ENCODE measurements around the gene LYZL4. TPM values are rescaled to one million over a fixed set of nuclear protein-coding genes. Genes with fewer than 3 reads are reported as not detected.

LYZL4 gene
- total and polyA plus RNA-seq, 4 donors: not detected

DNA sequence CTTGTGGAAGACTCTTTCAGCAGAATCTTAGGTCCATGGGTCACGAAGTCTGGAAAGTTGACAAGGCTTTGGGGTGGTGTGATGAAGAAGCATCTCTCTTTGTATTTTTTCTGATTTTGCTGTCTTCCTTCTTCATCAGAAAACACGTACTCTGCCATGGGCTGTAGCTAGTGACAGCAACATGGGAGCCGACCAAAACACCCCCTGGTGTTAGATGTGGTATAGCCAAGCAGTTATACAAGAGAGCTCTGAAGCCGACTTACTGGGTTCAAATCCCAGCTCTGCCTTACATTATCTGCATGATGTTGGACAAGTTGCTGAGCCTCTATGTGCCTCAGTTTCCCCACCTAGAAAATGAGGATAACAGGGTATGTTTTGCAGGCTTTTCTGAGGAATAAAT is 32.9 kb upstream of the LYZL4 start (continued):
- TF ChIP-seq, protein P1, sequence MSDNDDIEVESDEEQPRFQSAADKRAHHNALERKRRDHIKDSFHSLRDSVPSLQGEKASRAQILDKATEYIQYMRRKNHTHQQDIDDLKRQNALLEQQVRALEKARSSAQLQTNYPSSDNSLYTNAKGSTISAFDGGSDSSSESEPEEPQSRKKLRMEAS (IDR thresholded peaks at IDR 0.05): no peak
- TF ChIP-seq JUND (IDR thresholded peaks at IDR 0.05): no peak
- TF ChIP-seq SP1 (IDR thresholded peaks at IDR 0.05): no peak
- no peak for TF ChIP-seq EGR1 (IDR thresholded peaks at IDR 0.05; ENCODE audit: low read depth in 2 of 2)
- TF ChIP-seq TAF1 (conservative IDR thresholded peaks at IDR 0.05): no peak
- TF ChIP-seq RXRA (IDR thresholded peaks at IDR 0.05): no peak
- no peak for TF ChIP-seq HNF4G (IDR thresholded peaks at IDR 0.05)
- TF ChIP-seq, protein P2, sequence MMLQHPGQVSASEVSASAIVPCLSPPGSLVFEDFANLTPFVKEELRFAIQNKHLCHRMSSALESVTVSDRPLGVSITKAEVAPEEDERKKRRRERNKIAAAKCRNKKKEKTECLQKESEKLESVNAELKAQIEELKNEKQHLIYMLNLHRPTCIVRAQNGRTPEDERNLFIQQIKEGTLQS (IDR thresholded peaks at IDR 0.05): no peak

DNA sequence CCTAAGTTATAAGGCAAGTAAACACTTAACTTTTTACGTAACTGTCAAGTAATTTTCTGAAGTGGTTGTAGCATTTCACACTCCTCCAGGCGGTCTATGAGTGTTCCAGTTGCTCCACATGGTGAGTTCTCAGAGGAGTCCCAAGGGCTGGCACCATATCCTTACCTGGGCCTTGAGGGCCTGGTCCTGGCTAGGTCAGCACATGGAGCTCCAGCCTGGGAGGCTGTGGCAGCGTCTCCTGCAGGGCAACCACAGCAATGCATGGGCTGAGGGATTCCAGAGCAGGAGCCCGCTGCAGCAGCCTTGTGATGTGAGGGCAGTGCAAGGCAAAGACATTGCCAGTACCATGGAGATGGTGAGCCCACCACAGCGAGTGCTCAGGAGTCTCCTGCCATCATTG is 32.2 kb upstream of the LYZL4 start:
- H3K4me3 ChIP-seq (ENCODE audit: low read depth in 1 of 3, low read length in 3 of 3): no peak overlapping the region
- no peaks in the 10 kb centered on the region for H3K4me1 ChIP-seq (ENCODE audit: control insufficient read depth in 4 of 4, insufficient read depth in 4 of 4, low read length in 3 of 4)
- TF ChIP-seq, protein P2 (IDR thresholded peaks at IDR 0.05): no peak
- no peak for TF ChIP-seq TAF1 (conservative IDR thresholded peaks at IDR 0.05)
- no peak for TF ChIP-seq RAD21 (IDR thresholded peaks at IDR 0.05)
- no peak for TF ChIP-seq HNF4G (IDR thresholded peaks at IDR 0.05)
- TF ChIP-seq, protein P3, sequence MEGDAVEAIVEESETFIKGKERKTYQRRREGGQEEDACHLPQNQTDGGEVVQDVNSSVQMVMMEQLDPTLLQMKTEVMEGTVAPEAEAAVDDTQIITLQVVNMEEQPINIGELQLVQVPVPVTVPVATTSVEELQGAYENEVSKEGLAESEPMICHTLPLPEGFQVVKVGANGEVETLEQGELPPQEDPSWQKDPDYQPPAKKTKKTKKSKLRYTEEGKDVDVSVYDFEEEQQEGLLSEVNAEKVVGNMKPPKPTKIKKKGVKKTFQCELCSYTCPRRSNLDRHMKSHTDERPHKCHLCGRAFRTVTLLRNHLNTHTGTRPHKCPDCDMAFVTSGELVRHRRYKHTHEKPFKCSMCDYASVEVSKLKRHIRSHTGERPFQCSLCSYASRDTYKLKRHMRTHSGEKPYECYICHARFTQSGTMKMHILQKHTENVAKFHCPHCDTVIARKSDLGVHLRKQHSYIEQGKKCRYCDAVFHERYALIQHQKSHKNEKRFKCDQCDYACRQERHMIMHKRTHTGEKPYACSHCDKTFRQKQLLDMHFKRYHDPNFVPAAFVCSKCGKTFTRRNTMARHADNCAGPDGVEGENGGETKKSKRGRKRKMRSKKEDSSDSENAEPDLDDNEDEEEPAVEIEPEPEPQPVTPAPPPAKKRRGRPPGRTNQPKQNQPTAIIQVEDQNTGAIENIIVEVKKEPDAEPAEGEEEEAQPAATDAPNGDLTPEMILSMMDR (IDR thresholded peaks at IDR 0.05; ENCODE audit: low read depth, low read length, missing input control): no peak
- no peak for TF ChIP-seq HNF4A (conservative IDR thresholded peaks at IDR 0.05)
- TF ChIP-seq, protein P1 (IDR thresholded peaks at IDR 0.05): no peak
- TF ChIP-seq GABPA (IDR thresholded peaks at IDR 0.05 in 1 of 2, conservative IDR thresholded peaks at IDR 0.05 in 1 of 2): no peak
- TF ChIP-seq NR2F2 (IDR thresholded peaks at IDR 0.05): no peak
- TF ChIP-seq RXRA (IDR thresholded peaks at IDR 0.05): no peak
- no peak for TF ChIP-seq JUND (IDR thresholded peaks at IDR 0.05)
- TF ChIP-seq YY1 (IDR thresholded peaks at IDR 0.05): no peak
- TF ChIP-seq FOXA1 (IDR thresholded peaks at IDR 0.05): no peak
- TF ChIP-seq, protein P4, sequence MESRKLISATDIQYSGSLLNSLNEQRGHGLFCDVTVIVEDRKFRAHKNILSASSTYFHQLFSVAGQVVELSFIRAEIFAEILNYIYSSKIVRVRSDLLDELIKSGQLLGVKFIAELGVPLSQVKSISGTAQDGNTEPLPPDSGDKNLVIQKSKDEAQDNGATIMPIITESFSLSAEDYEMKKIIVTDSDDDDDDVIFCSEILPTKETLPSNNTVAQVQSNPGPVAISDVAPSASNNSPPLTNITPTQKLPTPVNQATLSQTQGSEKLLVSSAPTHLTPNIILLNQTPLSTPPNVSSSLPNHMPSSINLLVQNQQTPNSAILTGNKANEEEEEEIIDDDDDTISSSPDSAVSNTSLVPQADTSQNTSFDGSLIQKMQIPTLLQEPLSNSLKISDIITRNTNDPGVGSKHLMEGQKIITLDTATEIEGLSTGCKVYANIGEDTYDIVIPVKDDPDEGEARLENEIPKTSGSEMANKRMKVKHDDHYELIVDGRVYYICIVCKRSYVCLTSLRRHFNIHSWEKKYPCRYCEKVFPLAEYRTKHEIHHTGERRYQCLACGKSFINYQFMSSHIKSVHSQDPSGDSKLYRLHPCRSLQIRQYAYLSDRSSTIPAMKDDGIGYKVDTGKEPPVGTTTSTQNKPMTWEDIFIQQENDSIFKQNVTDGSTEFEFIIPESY (IDR thresholded peaks at IDR 0.05): no peak
- no peaks in the 10 kb centered on the region for H3K9me3 ChIP-seq (ENCODE audit: control insufficient read depth in 4 of 4, low read length in 3 of 4)
- no peak overlapping the region for H3K9ac ChIP-seq (ENCODE audit: low read depth in 1 of 2, low read length in 2 of 2)
- 80% methylated on average over 5 of the region's 5 CpGs for WGBS
- H3K27ac ChIP-seq (ENCODE audit: low read depth in 1 of 2, low read length in 2 of 2): no peak overlapping the region
- no peaks in the 10 kb centered on the region for H3K36me3 ChIP-seq (ENCODE audit: control insufficient read depth in 4 of 4, insufficient read depth in 3 of 4, low read depth in 1 of 4, low read length in 3 of 4)
- no peak for DNase-seq (ENCODE audit: low spot score)
- H3K27me3 ChIP-seq (ENCODE audit: control insufficient read depth in 4 of 4, insufficient read depth in 4 of 4, low read length in 3 of 4): peaks cover 0 to 3% (median 0%) of the 10 kb centered on the region in 4 donors

DNA sequence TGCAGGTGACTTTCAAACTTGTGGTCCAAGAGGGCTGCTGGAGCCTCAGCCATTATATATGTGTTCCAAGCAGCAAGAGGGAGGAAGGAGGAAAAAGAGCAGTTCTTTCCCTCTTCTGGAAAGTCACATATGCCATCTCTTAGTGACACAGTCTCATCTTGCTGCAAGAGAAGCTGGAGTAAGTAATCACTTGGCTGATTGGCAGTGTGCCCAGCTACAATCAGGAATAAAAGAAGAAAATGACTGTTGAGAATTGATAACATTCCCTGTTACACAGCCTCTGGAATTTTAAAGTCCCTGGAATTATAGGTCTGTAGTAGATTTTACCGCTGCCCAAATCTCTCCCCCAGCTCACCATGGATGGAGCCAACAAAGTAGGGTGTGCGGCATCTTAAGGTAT is 31.4 kb upstream of the LYZL4 start:
- peaks cover 0 to 3% (median 0%) of the 10 kb centered on the region in 4 donors for H3K27me3 ChIP-seq (ENCODE audit: control insufficient read depth in 4 of 4, insufficient read depth in 4 of 4, low read length in 3 of 4)
- H3K36me3 ChIP-seq (ENCODE audit: control insufficient read depth in 4 of 4, insufficient read depth in 3 of 4, low read depth in 1 of 4, low read length in 3 of 4): no peaks in the 10 kb centered on the region
- H3K4me3 ChIP-seq (ENCODE audit: low read depth in 1 of 3, low read length in 3 of 3): no peak overlapping the region
- DNase-seq (ENCODE audit: low spot score): no peak
- no peaks in the 10 kb centered on the region for H3K9me3 ChIP-seq (ENCODE audit: control insufficient read depth in 4 of 4, low read length in 3 of 4)
- TF ChIP-seq FOXA1 (IDR thresholded peaks at IDR 0.05) (no peak), RXRA (IDR thresholded peaks at IDR 0.05) (no peak), GABPA (IDR thresholded peaks at IDR 0.05 in 1 of 2, conservative IDR thresholded peaks at IDR 0.05 in 1 of 2) (no peak), RAD21 (IDR thresholded peaks at IDR 0.05) (no peak), EGR1 (IDR thresholded peaks at IDR 0.05; ENCODE audit: low read depth in 2 of 2) (no peak), JUND (IDR thresholded peaks at IDR 0.05) (no peak), NR2F2 (IDR thresholded peaks at IDR 0.05) (no peak)
- TF ChIP-seq, protein P4 (IDR thresholded peaks at IDR 0.05): no peak
- TF ChIP-seq, protein P3 (IDR thresholded peaks at IDR 0.05; ENCODE audit: low read depth, low read length, missing input control): no peak
- WGBS: 87% methylated on average over 2 of the region's 2 CpGs
- no peak overlapping the region for H3K27ac ChIP-seq (ENCODE audit: low read depth in 1 of 2, low read length in 2 of 2)
- H3K4me1 ChIP-seq (ENCODE audit: control insufficient read depth in 4 of 4, insufficient read depth in 4 of 4, low read length in 3 of 4): no peaks in the 10 kb centered on the region
- no peak overlapping the region for H3K9ac ChIP-seq (ENCODE audit: low read depth in 1 of 2, low read length in 2 of 2)

Measured in liver (tissue), 9 donors.